GM12878 (cell line): ENCODE results near the gene CHRDL1. TPM values are rescaled to one million over a fixed set of nuclear protein-coding genes. Genes with fewer than 3 reads are reported as not detected.

ENCODE experiments used
- ATAC-seq: fragments of 200-7000 bp; cut with Tn5 transposase; 3 replicates; pipeline ENCODE4 v1.9.1; 2020; ENCODE audit warnings: mild to moderate bottlenecking, moderate library complexity
- BruUV-seq: library from RNA; stranded (reverse); fragments of 400-500 nt; replicated peaks from 2 replicates; lab custom pipeline; 2021; lab: Mats Ljungman, UMichigan
- CTCF ChIA-PET: fragments of 300-600 bp; sonication (Branson Sonifier 250); formaldehyde crosslinking; extraction: SDS; loops from one replicate; lab custom pipeline; 2021; ENCODE audit warnings: inconsistent platforms; lab: Yijun Ruan, JAX
- POLR2A ChIA-PET: fragments of 350-600 bp; formaldehyde crosslinking; extraction: SDS; loops from one replicate; lab custom pipeline; 2021; ENCODE audit warnings: inconsistent platforms; lab: Charles Lee
- RAD21 ChIA-PET: fragments of 300-600 bp; sonication (Branson Sonifier 250); formaldehyde crosslinking; loops from one replicate; lab custom pipeline; 2023; ENCODE audit warnings: antibody characterized with exemption; ENCODE audit not compliant: unreplicated experiment; lab: Charles Lee
- SMC1A ChIA-PET: fragments of 300-600 bp; sonication (Branson Sonifier 250); formaldehyde crosslinking; loops from one replicate; lab custom pipeline; 2023; ENCODE audit not compliant: unreplicated experiment, uncharacterized antibody; lab: Charles Lee
- DNase-seq: peaks from one replicate; pipeline ENCODE4 v3.0.0-alpha.2; 2011; ENCODE audit warnings: low read depth, low spot score
- FAIRE-seq: peaks from 3 replicates; lab custom pipeline; 2011; peaks lifted over from hg19 to GRCh38; lab: Jason Lieb, UNC
- H2AFZ ChIP-seq: 2 replicates; pipeline ENCODE4 v1.6.0; 2011; ENCODE audit warnings: low read depth, low read length, control low read depth; ENCODE audit not compliant: control insufficient read depth
- H3K27ac ChIP-seq: 2 replicates; pipeline ENCODE4 v1.5.1; 2011; ENCODE audit warnings: control low read depth; ENCODE audit not compliant: control insufficient read depth, insufficient read depth
- H3K27me3 ChIP-seq, 2 experiments: replicated peaks in 1 of 2; 2 replicates each; pipeline versions ENCODE4 v1.6.0 to v1.6.1; 2011; ENCODE audit warnings: low read length in 1 of 2; ENCODE audit not compliant: control insufficient read depth in 2 of 2, insufficient read depth in 2 of 2
- H3K36me3 ChIP-seq, 2 experiments: 2 replicates each; pipeline ENCODE4 v1.5.1; 2011; ENCODE audit warnings: low read length in 1 of 2; ENCODE audit not compliant: control insufficient read depth in 2 of 2, insufficient read depth in 2 of 2
- H3K4me1 ChIP-seq: 2 replicates; pipeline ENCODE4 v1.6.1; 2011; ENCODE audit warnings: mild to moderate bottlenecking, low read length, moderate library complexity, mixed read lengths; ENCODE audit not compliant: control insufficient read depth, insufficient read depth
- H3K4me2 ChIP-seq: 2 replicates; pipeline ENCODE4 v1.6.0; 2011; ENCODE audit warnings: control low read depth; ENCODE audit not compliant: control insufficient read depth, insufficient read depth
- H3K4me3 ChIP-seq: fragments of 200-600 bp; sonication (generic); 2 replicates; pipeline ENCODE4 v1.5.1; 2016
- H3K79me2 ChIP-seq: 2 replicates; pipeline ENCODE4 v1.6.0; 2011; ENCODE audit warnings: low read length; ENCODE audit not compliant: control insufficient read depth, insufficient read depth
- H3K9ac ChIP-seq: 2 replicates; pipeline ENCODE4 v1.8.0; 2011; ENCODE audit warnings: low read length, control low read depth, mixed read lengths; ENCODE audit not compliant: control insufficient read depth, insufficient read depth
- H3K9me3 ChIP-seq: replicated peaks from 3 replicates; pipeline ENCODE4 v1.5.1; 2011; ENCODE audit warnings: mild to moderate bottlenecking, low read length; ENCODE audit not compliant: control insufficient read depth, insufficient read depth
- H4K20me1 ChIP-seq: 2 replicates; pipeline ENCODE4 v1.6.0; 2011; ENCODE audit not compliant: control insufficient read depth, insufficient read depth
- BCL11A ChIP-seq: IDR thresholded peaks from 2 replicates; pipeline ENCODE4 v1.6.1; 2011; ENCODE audit warnings: low read depth, low read length
- FOXM1 ChIP-seq: IDR thresholded peaks from 2 replicates; pipeline ENCODE4 v1.6.1; 2012; ENCODE audit warnings: low read depth, mild to moderate bottlenecking, inconsistent platforms, low read length, moderate library complexity
- HDGF ChIP-seq: fragments of 450-650 bp; IDR thresholded peaks from 2 replicates; pipeline ENCODE4 v1.6.1; 2016; ENCODE audit warnings: antibody characterized with exemption
- IRF5 ChIP-seq: fragments of 450-650 bp; IDR thresholded peaks from 2 replicates; pipeline ENCODE4 v1.6.1; 2017; ENCODE audit warnings: borderline replicate concordance
- JUNB ChIP-seq: IDR thresholded peaks from 2 replicates; pipeline ENCODE4 v1.6.1; 2016; ENCODE audit warnings: antibody characterized with exemption, mild to moderate bottlenecking
- KAT2A ChIP-seq: conservative IDR thresholded peaks from 2 replicates; pipeline ENCODE4 v1.6.1; 2011; ENCODE audit warnings: low read depth, low read length; ENCODE audit not compliant: control insufficient read depth
- KDM1A ChIP-seq: fragments of 200-600 bp; sonication (generic); IDR thresholded peaks from 2 replicates; pipeline ENCODE4 v1.6.1; 2016; ENCODE audit warnings: borderline replicate concordance
- KLF5 ChIP-seq: fragments of 450-650 bp; IDR thresholded peaks from 2 replicates; pipeline ENCODE4 v1.6.1; 2014; ENCODE audit warnings: mild to moderate bottlenecking; ENCODE audit not compliant: partially characterized antibody
- NFXL1 ChIP-seq: fragments of 450-650 bp; IDR thresholded peaks from 2 replicates; pipeline ENCODE4 v1.6.1; 2017; ENCODE audit warnings: antibody characterized with exemption, mild to moderate bottlenecking, borderline replicate concordance
- PAX8 ChIP-seq: fragments of 450-650 bp; IDR thresholded peaks from 2 replicates; pipeline ENCODE4 v1.6.1; 2017; ENCODE audit warnings: mild to moderate bottlenecking, moderate library complexity
- RB1 ChIP-seq: fragments of 450-650 bp; formaldehyde crosslinking; IDR thresholded peaks from 2 replicates; pipeline ENCODE4 v1.6.1; 2017; ENCODE audit warnings: mild to moderate bottlenecking, borderline replicate concordance
- TCF3 ChIP-seq: IDR thresholded peaks from 2 replicates; pipeline ENCODE4 v1.6.1; 2012; ENCODE audit warnings: low read depth, mild to moderate bottlenecking, low read length, borderline replicate concordance; ENCODE audit not compliant: insufficient read depth
- ZNF622 ChIP-seq: fragments of 450-650 bp; IDR thresholded peaks from 2 replicates; pipeline ENCODE4 v1.6.1; 2017; ENCODE audit warnings: mild to moderate bottlenecking, inconsistent platforms
- WGBS: methylation state at CpG from one replicate; pipeline ENCODE4 v1.1.6; 2016; ENCODE audit warnings: low lambda C conversion rate; ENCODE audit not compliant: insufficient replicate concordance, insufficient coverage; ENCODE audit errors: missing lambda C conversion rate; 5-methylcytosine and 5-hydroxymethylcytosine counted together
- in situ Hi-C: fragments of 300-500 bp; cut with MboI; formaldehyde crosslinking; loops from 9 replicates; pipeline ENCODE4 v1.14.3; 2018; ENCODE audit warnings: mixed read lengths
- intact Hi-C: fragments of 100-400 bp; cut with micrococcal nuclease; formaldehyde crosslinking; loops from one replicate; pipeline ENCODE4 v1.14.2; 2022; ENCODE audit not compliant: unreplicated experiment
- polyA plus RNA-seq, 11 experiments: library from polyadenylated mRNA; depleted of rRNA in 4 of 11; unstranded in 6 of 11; stranded (reverse) in 5 of 11; fragments of >200 nt; fragmentation: Nextera tagmentation in 4 of 11; fragmentation: Illumina TruSeq in 1 of 11; extraction: Ambion mirVana in 4 of 11; extraction: Trizol in 1 of 11; gene quantifications; 1 replicate in 1 of 11; 2 replicates in 10 of 11; pipeline versions ENCODE4 v1.2.1 to v1.2.3, GENCODE V29; 2011 to 2016; ENCODE audit warnings: inconsistent platforms in 2 of 11, missing spikeins in 2 of 11, low read depth in 1 of 11
- total RNA-seq, 4 experiments: library from RNA; depleted of rRNA in 3 of 4; stranded (reverse); fragments of >200 nt in 3 of 4; fragmentation: Illumina TruSeq in 1 of 4; extraction: Trizol in 1 of 4; gene quantifications; 2 replicates each; pipeline versions ENCODE4 v1.2.1 to v1.2.3, GENCODE V29; 2013 to 2021
- TF ChIP-seq, protein P1 (sequence below): fragments of 450-650 bp; IDR thresholded peaks from 2 replicates; pipeline ENCODE4 v1.6.1; 2017; ENCODE audit warnings: mild to moderate bottlenecking, low read depth, inconsistent platforms; ENCODE audit not compliant: poor library complexity, severe bottlenecking
- TF ChIP-seq, protein P2 (sequence below): fragments of 450-650 bp; conservative IDR thresholded peaks from 2 replicates; pipeline ENCODE4 v1.6.1; 2017; ENCODE audit warnings: mild to moderate bottlenecking, moderate library complexity

Gene CHRDL1
- total and polyA plus RNA-seq, 10 of the 15 experiments (the other 5 are each of a cell fraction or from before 2014, with no cell fraction given): 0.05 to 0.47 (median 0.25) TPM

- TF ChIP-seq KDM1A (no peak), TCF3 (no peak)
These were observed 54.3 kb downstream of the CHRDL1 start (continued) for GRCh38 chrX:110741213-110741796.

GRCh38 chrX:110734894-110735541, 60.6 kb downstream of the CHRDL1 start:
- H3K4me2 ChIP-seq: no peak overlapping the region
- FAIRE-seq (no peak), DNase-seq (no peak), ATAC-seq (no peak)
- no peak overlapping the region for H2AFZ ChIP-seq
- SMC1A ChIA-PET: no interaction called here
- H3K27ac ChIP-seq: no peak overlapping the region
- no peak overlapping the region for H3K9ac ChIP-seq
- H3K27me3 ChIP-seq: no peaks in the 10 kb centered on the region
- no peaks in the 10 kb centered on the region for H4K20me1 ChIP-seq
- H3K4me1 ChIP-seq: no peaks in the 10 kb centered on the region
- WGBS: 2% methylated on average over 3 of the region's 3 CpGs
- no peaks in the 10 kb centered on the region for H3K9me3 ChIP-seq
- no peaks in the 10 kb centered on the region for H3K79me2 ChIP-seq
- H3K36me3 ChIP-seq: no peaks in the 10 kb centered on the region
- RAD21 ChIA-PET: no interaction called here
- POLR2A ChIA-PET: no interaction called here
- in situ Hi-C loops (no loop called here), intact Hi-C loops (no loop called here)
- TF ChIP-seq, protein P1, sequence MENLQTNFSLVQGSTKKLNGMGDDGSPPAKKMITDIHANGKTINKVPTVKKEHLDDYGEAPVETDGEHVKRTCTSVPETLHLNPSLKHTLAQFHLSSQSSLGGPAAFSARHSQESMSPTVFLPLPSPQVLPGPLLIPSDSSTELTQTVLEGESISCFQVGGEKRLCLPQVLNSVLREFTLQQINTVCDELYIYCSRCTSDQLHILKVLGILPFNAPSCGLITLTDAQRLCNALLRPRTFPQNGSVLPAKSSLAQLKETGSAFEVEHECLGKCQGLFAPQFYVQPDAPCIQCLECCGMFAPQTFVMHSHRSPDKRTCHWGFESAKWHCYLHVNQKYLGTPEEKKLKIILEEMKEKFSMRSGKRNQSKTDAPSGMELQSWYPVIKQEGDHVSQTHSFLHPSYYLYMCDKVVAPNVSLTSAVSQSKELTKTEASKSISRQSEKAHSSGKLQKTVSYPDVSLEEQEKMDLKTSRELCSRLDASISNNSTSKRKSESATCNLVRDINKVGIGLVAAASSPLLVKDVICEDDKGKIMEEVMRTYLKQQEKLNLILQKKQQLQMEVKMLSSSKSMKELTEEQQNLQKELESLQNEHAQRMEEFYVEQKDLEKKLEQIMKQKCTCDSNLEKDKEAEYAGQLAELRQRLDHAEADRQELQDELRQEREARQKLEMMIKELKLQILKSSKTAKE: no peak
- no peak for TF ChIP-seq IRF5
- no peak for TF ChIP-seq JUNB
- TF ChIP-seq, protein P2, sequence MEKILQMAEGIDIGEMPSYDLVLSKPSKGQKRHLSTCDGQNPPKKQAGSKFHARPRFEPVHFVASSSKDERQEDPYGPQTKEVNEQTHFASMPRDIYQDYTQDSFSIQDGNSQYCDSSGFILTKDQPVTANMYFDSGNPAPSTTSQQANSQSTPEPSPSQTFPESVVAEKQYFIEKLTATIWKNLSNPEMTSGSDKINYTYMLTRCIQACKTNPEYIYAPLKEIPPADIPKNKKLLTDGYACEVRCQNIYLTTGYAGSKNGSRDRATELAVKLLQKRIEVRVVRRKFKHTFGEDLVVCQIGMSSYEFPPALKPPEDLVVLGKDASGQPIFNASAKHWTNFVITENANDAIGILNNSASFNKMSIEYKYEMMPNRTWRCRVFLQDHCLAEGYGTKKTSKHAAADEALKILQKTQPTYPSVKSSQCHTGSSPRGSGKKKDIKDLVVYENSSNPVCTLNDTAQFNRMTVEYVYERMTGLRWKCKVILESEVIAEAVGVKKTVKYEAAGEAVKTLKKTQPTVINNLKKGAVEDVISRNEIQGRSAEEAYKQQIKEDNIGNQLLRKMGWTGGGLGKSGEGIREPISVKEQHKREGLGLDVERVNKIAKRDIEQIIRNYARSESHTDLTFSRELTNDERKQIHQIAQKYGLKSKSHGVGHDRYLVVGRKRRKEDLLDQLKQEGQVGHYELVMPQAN: no peak
- TF ChIP-seq FOXM1: no peak
- no peak for TF ChIP-seq PAX8
- TF ChIP-seq KAT2A: no peak
- TF ChIP-seq KLF5: no peak
- no peak for TF ChIP-seq HDGF
- no peak for TF ChIP-seq NFXL1
- TF ChIP-seq ZNF622: no peak
- no peak for TF ChIP-seq BCL11A
- TF ChIP-seq RB1: no peak
- no peak overlapping the region for H3K4me3 ChIP-seq
- CTCF ChIA-PET: no interaction called here
- no TSS peak for BruUV-seq
